HG02840 (cell line): ENCODE results near the gene PDGFC.
"Not testable (repeated sequence)": the region's sequence is repeated elsewhere in the genome, so short reads cannot be mapped to it uniquely, and the experiment has no call there.

Experiments
- ATAC-seq: cut with Tn5 transposase; IDR thresholded peaks from one replicate; pipeline ENCODE4 v1.9.1; 2021; ENCODE audit warnings: mild to moderate bottlenecking, moderate library complexity, moderate number of reproducible peaks; ENCODE audit not compliant: unreplicated experiment, low FRiP score

Gene PDGFC

DNA sequence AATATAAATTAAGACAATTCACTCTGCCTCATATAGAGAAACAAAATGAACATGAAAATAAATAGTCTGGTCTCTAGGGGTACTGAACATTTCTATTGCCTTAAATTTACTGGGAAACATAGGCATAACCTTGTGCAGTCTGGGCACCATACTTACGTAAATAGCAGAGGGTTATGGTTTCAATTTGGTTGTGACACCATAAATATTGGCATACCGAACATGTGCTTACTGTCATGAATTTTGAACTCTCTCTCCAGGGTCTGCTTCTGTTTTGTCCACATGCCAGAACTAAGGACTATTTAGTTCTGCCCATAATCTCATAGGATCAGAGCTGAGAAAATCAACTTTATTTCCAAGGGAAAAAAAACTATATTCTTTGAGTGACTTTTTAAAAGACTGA lies 17.6 kb downstream of the PDGFC start:
- ATAC-seq: no peak

DNA sequence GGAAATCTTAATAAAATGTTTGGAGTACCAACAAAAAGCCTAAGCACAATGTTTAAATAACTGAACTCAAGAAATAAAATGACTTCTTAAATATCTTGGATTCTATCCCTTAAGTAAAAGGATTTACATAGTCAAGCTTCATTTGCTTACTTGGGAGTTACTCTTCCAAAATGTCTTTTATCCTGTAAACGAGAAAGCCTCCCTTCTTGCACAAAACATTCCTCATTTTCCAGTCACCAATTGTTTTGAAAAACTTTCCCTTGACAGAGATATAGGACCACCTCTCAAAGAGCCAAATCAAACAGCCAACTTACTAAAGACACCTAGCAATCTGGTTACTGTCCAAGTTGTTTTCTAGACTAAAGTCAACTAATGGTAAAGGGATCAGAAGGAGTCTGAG lies 18.6 kb downstream of the PDGFC start:
- ATAC-seq: no peak

DNA sequence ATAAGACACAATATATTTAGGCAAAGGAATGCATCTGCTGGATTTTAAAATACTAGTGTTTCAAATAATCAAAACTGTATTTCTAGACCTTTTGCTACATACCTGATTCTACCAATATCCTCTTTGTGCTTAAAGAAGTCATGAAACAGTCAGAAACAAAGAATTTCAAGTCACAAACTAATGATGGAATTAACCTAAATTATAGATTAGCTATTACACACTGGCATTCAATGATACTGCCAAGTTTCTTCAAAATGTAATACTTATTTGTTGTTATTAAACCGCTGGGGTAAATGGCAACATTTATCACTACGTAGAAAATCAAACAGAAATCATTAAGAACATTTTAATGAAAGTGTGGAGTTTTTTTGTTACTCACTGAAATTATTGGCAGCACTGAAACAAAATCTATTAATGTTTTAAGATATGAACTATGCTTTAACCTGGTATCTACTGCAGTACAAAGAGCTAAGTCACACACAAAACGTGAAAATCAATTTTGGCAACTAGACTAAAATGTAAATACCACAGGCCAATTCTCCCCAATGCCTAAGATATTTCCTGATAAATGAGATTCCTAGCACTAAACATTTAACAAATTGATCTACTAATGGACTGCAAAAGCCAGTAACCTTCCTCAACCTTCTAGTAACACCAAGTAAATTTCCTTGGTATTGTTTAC lies 19.4 kb downstream of the PDGFC start:
- ATAC-seq: no peak

DNA sequence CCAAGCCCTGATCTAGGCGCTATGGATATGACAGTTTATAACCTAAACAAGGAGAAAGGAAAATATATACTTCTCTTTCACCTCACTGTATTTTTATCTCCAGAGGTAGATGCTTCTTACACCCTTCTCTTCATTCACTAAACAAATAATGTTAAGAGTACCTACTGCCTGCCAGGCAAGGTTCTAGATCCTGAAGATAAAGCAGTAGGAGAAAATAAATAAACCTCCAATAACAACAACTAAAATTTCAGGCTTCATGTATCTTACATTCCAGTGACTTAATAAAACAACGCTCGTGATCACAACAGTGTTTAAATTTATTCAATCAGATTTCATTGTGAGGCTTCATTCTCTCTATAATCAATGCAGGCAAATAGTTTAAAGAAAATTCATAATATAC lies 20.7 kb downstream of the PDGFC start:
- no peak for ATAC-seq

DNA sequence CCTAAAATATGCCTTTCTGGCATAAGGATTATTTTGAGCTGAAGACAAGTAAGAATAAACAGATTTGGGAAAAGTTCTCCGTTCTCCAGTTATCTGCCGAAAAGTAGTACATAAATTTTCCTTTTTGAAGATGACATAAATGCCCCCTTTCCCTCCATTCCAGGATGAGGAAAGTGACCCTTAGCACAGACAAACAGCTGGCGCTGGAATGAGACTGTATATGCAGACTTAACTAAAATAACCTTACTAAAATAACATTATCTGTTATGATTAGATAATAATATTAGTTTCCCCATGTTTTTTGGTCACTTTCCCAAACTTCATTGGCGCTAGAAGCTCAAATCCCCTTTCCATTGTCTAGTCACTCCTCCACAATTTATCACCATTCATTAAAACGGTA lies 21.5 kb downstream of the PDGFC start:
- ATAC-seq: no peak

DNA sequence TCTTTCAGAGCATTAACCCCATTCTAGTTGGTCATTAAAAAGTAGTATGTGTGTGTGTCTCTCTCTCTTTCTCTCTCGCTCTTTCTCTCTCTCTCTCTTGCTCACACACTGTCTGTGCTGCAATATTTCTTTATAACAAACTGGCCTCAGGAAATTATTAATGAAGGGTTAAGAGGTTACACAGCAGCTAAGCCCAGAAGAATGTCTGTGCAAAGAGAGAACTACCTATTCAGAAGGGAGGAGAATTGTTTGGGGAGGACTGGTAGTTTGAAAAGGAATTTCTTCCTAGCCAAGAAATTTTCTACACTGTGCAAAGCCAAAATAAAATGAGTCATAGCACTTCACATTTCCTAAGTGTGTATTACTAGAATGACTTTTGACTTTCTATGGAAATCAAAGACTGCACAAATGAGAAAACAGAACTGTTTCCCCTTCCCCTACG lies 22.2 kb downstream of the PDGFC start:
- no peak for ATAC-seq

DNA sequence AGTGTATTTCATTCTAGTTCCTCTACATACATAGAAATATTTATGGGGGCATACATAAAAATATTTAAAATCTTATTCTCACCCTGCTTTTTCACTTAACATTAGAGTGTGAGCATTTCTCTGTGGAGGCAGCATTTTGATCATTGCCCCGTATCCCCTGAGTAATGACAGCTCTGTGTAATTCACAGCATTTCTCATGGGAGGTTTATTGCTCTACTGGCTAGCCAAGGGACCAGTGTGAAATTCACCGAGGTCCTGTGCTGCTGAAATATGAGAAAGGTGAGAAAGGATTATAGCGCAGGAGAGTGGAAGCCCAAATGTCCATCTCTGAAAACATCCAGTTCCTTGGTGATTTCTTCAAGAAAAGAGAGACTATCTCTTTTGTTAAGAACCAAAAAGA lies 22.9 kb downstream of the PDGFC start:
- ATAC-seq: no peak

DNA sequence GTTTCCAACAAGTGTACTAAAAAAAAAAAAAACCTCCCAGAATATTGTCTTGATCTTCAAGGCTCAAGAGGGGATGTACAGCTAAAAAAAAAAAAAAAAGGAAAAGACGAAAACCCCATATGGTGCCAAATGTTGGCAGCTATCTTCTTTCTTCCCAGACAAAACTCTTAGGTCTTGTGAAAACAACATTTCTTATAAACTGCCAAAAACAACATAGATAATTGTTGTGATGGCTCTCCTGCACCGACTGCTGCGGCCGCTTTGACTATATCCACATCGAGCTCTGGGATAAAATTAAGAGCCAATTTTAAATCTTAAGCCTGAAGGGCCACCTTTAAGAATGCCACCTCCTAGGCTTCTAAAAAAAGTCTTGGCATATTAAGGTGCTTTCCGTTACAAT lies 23.5 kb downstream of the PDGFC start:
- no peak for ATAC-seq

DNA sequence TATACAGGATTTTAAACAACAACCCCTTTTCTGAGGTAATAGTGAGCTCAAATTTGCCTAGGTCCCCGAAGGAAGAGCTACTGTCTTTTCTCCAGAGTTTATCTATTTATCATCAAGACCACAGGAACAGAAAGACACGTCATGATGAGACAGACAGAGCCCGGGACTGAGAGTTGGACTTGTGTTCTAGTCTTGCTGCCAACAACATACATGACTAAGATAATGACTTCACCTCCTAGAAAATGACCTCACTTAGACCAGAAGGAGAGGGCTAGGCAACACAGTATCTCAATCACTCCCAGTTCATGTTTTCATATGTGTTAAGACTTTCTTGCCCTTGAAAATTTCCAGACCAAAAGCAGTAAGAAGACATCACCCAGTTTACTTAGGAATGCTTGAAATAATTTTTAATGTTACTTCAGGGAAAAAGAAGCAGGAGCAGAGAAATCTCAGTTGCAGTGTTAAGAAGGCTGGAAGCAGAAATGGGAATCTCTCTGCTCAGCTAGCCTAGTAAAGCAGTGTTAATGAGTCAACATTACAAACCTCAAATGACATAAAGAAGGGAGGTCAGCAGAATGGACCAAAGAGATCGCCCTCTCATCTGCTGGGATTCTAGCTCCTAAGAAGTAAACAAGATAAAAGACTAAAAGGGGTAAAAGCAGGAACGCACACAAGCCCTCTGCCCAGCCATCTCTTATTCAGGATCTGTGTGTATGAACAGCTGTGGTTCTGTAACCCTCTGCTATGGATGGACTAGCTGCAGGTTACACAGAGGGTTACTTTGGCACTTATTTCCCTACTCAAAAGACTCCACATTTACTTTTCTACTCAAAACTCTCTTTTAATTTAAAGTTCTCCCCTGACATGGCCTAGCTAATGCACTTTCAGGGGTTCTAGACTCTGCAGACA lies 24.8 kb downstream of the PDGFC start:
- ATAC-seq: no peak

DNA sequence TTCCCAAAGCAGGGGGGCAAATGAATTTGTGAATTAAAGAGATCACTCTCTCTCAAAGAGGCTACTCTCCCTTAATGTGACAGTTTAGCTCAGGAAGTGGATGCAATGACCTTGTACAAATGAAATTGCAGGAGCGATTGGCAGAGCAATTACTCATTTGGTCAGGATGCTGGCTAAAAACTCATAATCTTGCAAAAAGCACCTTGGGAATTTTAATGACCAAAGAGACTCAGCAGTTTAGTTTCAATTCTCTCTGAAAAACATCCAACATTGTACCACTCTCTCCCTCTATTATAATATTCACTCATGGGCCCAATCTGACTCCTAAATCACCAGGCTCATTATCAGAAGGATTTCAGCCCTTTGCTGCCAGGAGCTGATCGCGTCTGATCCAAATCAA lies 26.1 kb downstream of the PDGFC start:
- ATAC-seq: no peak

DNA sequence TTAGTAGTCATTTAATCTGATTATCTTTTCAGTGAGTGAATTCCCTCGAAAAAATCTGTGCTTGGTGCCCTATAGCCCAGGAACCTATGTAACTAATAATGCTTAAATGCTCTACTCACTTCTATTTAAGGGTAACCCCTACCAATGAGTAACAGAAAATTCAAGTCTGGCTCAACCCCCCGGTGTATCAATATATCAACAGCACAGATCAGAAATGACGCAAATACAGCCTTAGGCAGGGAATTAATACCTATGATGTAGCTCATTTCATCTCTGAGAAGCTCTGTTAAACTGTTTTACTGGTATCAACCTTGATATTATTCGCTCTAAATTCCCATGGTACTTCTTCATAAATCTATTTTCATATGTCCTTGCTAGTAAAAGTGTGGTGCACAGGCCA lies 28.6 kb downstream of the PDGFC start:
- ATAC-seq: no peak

DNA sequence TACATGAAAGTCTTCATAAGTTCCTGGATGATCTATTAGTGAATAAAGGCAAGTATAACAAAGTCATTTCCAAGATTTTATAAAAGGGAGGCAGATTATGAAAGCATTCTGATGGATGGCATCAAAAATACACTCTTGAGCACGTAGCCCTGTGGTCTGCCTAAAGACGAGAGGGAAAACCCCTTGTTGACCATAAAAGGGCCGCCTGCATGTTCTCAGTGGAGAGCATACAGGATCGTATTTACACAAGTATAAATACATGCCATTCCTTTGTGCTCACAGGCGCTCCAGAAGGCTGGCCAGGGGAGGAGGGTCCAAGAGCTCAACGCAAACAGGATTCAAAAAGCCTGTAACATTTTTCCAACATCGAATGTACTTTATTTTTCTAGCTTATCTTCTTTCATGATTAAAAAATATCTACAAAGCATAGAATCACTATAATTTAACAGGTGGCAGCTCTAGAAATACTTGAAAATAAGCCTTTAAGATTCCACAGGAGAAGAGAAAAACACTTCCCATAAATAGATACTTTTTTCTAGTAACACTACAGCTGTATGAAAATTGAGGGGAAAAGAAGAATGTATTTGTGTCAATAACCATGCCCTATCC lies 29.6 kb downstream of the PDGFC start:
- no peak for ATAC-seq

DNA sequence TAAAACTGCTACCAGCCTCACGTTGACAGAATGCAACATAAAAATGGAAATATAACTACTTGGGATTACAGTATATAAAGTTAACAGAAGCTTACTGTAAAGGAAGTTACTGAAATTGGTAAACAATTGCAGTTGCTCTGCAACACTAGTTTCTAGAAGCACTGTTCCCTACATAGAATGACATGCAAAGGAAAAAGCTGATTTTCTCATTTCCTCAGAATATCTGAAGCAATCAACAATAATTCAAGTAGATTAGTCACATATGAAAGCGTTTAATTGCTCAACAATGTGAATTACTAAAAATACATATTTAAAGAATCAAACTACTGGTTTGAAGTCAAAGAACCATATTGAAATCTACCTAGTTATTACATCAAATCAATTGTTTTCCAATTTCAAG lies 31.8 kb downstream of the PDGFC start:
- ATAC-seq: no peak

DNA sequence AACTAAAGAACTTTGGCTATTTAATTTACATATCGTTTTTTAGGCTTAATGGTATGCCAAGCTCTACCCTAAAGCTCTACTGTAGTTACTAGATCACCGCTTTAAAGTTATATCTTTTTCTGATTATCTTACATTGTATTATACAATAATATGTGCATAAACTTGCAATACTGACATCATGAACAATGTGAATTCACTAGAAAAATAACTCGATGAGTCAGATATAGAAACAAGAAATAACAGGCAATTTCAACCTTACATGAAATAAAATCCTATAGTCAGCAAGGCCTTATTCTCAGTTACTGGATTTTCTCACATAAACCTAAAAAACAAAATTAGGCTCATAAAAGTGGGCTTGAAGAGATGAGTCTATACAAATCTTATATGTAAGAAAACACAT lies 32.5 kb downstream of the PDGFC start:
- ATAC-seq: no peak

DNA sequence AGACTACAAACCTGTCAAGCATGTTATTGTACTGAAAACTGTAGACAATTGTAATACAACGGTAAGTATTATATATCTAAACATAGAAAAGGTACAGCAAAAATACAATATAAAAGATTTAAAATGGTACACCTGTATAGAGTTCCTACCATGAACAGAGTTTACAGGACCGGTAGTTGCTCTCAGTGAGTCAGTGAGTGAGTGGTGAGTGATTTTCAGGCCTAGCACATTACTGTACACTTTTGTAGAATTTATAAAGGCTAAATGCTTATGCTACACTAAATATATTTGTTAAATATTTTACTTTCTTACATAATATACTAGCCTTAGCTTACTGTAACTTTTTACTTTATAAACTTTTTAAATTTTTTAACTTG lies 37.4 kb downstream of the PDGFC start:
- no peak for ATAC-seq

DNA sequence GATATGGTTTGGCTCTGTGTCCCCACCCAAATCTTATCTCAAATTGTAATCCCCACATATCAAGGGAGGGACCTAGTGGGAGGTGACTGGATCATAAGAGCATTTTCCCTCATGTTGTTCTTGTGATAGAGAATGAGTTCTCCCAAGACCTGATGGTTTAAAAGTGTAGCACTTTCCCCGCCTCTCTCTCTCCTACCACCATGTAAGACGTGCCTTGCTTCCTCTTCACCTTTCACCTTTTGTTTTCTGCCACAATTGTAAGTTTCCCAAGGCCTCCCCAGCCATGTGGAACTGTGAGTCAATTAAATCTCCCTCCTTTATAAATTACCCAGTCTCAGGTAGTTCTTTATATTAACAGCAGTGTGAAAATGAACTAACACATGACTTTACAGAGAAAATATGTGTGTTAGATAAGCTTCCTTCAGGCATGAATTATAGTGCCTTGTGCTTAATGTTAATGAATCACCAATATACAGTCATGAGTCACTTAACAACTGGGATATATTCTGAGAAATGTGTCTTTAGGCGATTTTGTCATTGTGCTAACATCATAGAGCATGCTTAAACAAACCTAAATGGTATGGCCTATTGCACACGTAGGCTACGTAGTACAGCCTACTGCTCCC lies 37.9 kb downstream of the PDGFC start:
- ATAC-seq: no peak

DNA sequence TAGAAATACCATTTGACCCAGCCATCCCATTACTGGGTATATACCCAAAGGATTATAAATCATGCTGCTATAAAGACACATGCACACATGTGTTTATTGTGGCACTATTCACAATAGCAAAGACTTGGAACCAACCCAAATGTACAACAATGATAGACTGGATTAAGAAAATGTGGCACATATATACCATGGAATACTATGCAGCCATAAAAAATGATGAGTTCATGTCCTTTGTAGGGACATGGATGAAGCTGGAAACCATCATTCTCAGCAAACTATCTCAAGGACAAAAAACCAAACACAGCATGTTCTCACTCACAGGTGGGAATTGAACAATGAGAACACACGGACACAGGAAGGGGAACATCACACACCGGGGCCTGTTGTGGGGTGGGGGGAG lies 39.2 kb downstream of the PDGFC start:
- not testable (repeated sequence) for ATAC-seq

DNA sequence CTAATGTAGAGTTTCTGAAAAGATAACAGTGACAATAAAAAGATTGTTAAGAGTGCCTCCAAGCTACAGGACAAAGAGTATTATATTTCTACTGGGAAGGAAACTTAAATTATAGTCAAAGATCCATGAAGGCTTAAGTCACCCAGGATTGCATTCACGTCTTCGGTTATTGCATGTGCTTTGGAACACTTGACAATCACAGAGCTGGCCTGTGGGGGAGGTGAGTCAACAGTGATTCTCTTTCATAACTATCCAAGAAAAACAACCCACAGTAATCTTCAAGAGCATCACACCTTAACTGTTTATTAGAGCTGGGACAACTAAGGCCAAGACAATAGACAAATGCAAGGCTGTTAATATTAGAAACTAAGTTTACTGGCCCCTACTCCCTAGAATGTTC lies 40.3 kb downstream of the PDGFC start:
- ATAC-seq: no peak

DNA sequence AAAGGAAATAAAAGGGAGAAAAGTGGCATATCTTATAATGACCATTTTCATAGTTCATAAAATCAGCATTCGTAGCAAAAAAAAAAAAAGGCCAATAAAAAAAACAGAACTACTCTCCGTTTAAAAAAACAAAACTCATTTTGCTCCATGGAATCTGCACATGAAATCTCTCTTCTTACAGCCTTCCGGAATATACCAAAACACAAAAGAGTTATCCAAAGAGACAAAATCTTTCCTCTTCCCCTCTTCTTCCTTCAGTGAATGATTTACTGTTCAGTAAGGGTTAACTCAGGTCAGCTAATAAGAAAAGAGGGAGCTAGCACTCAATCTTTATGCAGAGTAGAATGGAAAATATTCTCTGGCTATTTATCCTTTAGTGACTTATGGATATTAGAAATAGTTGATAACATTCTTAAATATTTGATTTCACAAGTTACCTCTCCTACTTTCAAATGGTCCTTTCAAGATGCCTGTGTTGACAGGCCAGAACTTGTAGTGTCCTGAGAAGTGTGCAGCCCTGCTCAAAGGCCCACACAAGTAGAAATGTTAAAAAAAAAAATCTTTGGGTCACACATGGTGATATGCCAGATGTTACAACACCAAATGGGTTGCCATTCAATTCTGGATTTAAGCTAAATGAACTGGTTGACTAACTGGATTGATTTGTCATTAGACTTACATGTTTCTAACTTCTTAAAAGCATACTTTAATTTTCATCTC lies 42.1 kb downstream of the PDGFC start:
- ATAC-seq: no peak

DNA sequence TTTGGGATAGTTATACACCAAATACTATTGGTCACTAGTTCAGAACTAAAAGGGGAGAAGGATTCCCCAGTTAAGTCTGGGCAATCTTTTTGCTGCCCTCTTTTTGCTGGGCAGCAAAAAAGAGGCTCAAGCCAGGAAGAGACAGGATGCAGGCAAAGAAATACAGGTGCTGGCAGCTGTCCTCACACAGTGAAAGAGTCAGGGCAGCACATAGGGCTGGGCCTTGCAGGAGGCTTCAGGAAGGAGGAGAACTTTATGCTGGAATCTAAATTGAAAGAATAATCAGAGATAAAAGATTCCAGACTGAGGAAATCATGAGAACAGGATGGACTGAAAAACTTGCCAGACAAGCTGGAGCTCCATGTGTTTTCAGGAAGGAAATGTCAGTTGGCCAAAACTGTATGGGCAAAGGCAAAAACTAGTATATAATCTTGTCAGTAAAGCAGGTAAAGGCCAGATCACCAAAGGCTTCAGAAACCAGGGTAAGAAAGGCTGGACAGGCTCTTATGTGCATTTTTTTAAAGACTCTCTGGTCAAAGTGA lies 46.8 kb downstream of the PDGFC start:
- ATAC-seq: no peak
